Keratinocyte (primary cell): ENCODE results near the gene GDPD2.

Experiments used
- CTCF ChIP-seq, 3 experiments: IDR thresholded peaks in 1 of 3; conservative IDR thresholded peaks in 1 of 3; optimal IDR thresholded peaks in 1 of 3; 2 replicates in 2 of 3; 3 replicates in 1 of 3; pipeline versions ENCODE3 to v1.5.1; 2011; ENCODE audit warnings: low read length in 3 of 3, mild to moderate bottlenecking in 3 of 3, moderate library complexity in 2 of 3, control low read depth in 1 of 3, inconsistent platforms in 1 of 3; ENCODE audit not compliant: insufficient read depth in 2 of 3; ENCODE audit errors: extremely low read depth in 1 of 3
- EZH2 ChIP-seq: IDR thresholded peaks from one replicate; pipeline ENCODE4 v1.6.1; 2012; ENCODE audit warnings: inconsistent platforms, mild to moderate bottlenecking, low read length, moderate library complexity

- TF ChIP-seq CTCF (optimal IDR thresholded peaks at IDR 0.05 in 1 of 3, IDR thresholded peaks at IDR 0.05 in 1 of 3, conservative IDR thresholded peaks at IDR 0.05 in 1 of 3; ENCODE audit: extremely low read depth in 1 of 3, insufficient read depth in 2 of 3, low read length in 3 of 3), result no peak
- TF ChIP-seq EZH2, result no peak
Measured at GRCh38 chrX:70405003-70405402, 18.1 kb upstream of the GDPD2 start.
